ENCODE measurements around the gene DMWD. TPM values are rescaled to one million over a fixed set of nuclear protein-coding genes. Genes with fewer than 3 reads are reported as not detected.

Gene DMWD
- polyA plus RNA-seq, 1 donor (not counting 4 experiments of a cell fraction or from before 2014, with no cell fraction given), result 10.1 TPM

- peaks cover 24 to 33% of the 10 kb centered on the region in 2 experiments for H3K36me3 ChIP-seq (ENCODE audit: control insufficient read depth in 2 of 2, extremely low read depth in 1 of 2, insufficient read depth in 2 of 2, low read length in 2 of 2)
Observed at GRCh38 chr19:45822716-45823115, 30.1 kb upstream of the DMWD start.

GRCh38 chr19:45821570-45821969 lies 28.9 kb upstream of the DMWD start:
- no peak overlapping the region for H3K9ac ChIP-seq (ENCODE audit: control insufficient read depth, extremely low read depth, insufficient read depth, low read length)
- H3K4me1 ChIP-seq (ENCODE audit: control insufficient read depth, extremely low read depth, insufficient read depth, low read length), result peaks cover 17% of the 10 kb centered on the region
- peaks cover 3% of the 10 kb centered on the region for H3K9me1 ChIP-seq (ENCODE audit: control insufficient read depth, extremely low read depth, insufficient read depth, low read length)
- no peaks in the 10 kb centered on the region for H3K27me3 ChIP-seq (ENCODE audit: control insufficient read depth, extremely low read depth, insufficient read depth, low read length)
- no peak for TF ChIP-seq EZH2 (IDR thresholded peaks at IDR 0.05; ENCODE audit: low read length)
- TF ChIP-seq CTCF (optimal IDR thresholded peaks at IDR 0.05 in 1 of 3, IDR thresholded peaks at IDR 0.05 in 1 of 3, conservative IDR thresholded peaks at IDR 0.05 in 1 of 3; ENCODE audit: extremely low read depth in 1 of 3, insufficient read depth in 2 of 3, low read length in 3 of 3), result no peak
- H2AFZ ChIP-seq (ENCODE audit: control insufficient read depth, low read length), result no peak overlapping the region
- dilution Hi-C loops (cut with MboI; ENCODE audit: extremely low pct_ligation_motif_present, low sequenced_read_pairs), result no loop called here
- H3K36me3 ChIP-seq (ENCODE audit: control insufficient read depth in 2 of 2, extremely low read depth in 1 of 2, insufficient read depth in 2 of 2, low read length in 2 of 2), result peaks cover 18 to 25% of the 10 kb centered on the region in 2 experiments
- DNase-seq (ENCODE audit: low read depth, low spot score) (no peak), FAIRE-seq (no peak)
- H4K20me1 ChIP-seq (ENCODE audit: control insufficient read depth, extremely low read depth, insufficient read depth, low read length), result peaks cover 2% of the 10 kb centered on the region
- H3K4me2 ChIP-seq (ENCODE audit: control insufficient read depth, extremely low read depth, insufficient read depth, low read depth, low read length), result no peak overlapping the region
- H3K9me3 ChIP-seq (ENCODE audit: control insufficient read depth, low read depth, low read length), result no peaks in the 10 kb centered on the region
- H3K4me3 ChIP-seq (ENCODE audit: control insufficient read depth in 2 of 3, extremely low read depth in 1 of 3, insufficient read depth in 2 of 3, low read depth in 1 of 3, low read length in 3 of 3), result no peak overlapping the region
- no peak overlapping the region for H3K27ac ChIP-seq (ENCODE audit: control insufficient read depth, insufficient read depth, low read length)
- no peaks in the 10 kb centered on the region for H3K79me2 ChIP-seq (ENCODE audit: control insufficient read depth, insufficient read depth, low read length)

More at GRCh38 chr19:45822716-45823115, 30.1 kb upstream of the DMWD start:
- DNase-seq (ENCODE audit: low read depth, low spot score), result no peak
- Histone ChIP-seq H3K9me1 (ENCODE audit: control insufficient read depth, extremely low read depth, insufficient read depth, low read length) (peaks cover 3% of the 10 kb centered on the region), H3K4me3 (ENCODE audit: control insufficient read depth in 2 of 3, extremely low read depth in 1 of 3, insufficient read depth in 2 of 3, low read depth in 1 of 3, low read length in 3 of 3) (no peak overlapping the region), H3K4me1 (ENCODE audit: control insufficient read depth, extremely low read depth, insufficient read depth, low read length) (peaks cover 13% of the 10 kb centered on the region), H3K9ac (ENCODE audit: control insufficient read depth, extremely low read depth, insufficient read depth, low read length) (no peak overlapping the region), H3K4me2 (ENCODE audit: control insufficient read depth, extremely low read depth, insufficient read depth, low read depth, low read length) (no peak overlapping the region), H3K9me3 (ENCODE audit: control insufficient read depth, low read depth, low read length) (no peaks in the 10 kb centered on the region), H3K27ac (ENCODE audit: control insufficient read depth, insufficient read depth, low read length) (no peak overlapping the region), H3K27me3 (ENCODE audit: control insufficient read depth, extremely low read depth, insufficient read depth, low read length) (no peaks in the 10 kb centered on the region), H2AFZ (ENCODE audit: control insufficient read depth, low read length) (no peak overlapping the region), H4K20me1 (ENCODE audit: control insufficient read depth, extremely low read depth, insufficient read depth, low read length) (no peaks in the 10 kb centered on the region), H3K79me2 (ENCODE audit: control insufficient read depth, insufficient read depth, low read length) (no peaks in the 10 kb centered on the region)
- no peak for FAIRE-seq
- TF ChIP-seq CTCF (optimal IDR thresholded peaks at IDR 0.05 in 1 of 3, IDR thresholded peaks at IDR 0.05 in 1 of 3, conservative IDR thresholded peaks at IDR 0.05 in 1 of 3; ENCODE audit: extremely low read depth in 1 of 3, insufficient read depth in 2 of 3, low read length in 3 of 3) (no peak), EZH2 (IDR thresholded peaks at IDR 0.05; ENCODE audit: low read length) (no peak)
- dilution Hi-C loops (cut with MboI; ENCODE audit: extremely low pct_ligation_motif_present, low sequenced_read_pairs), result no loop called here
